GM18951 (cell line): ENCODE results near the gene EFNA5.

Experiments
- POLR2A ChIP-seq: IDR thresholded peaks from 4 replicates; pipeline ENCODE4 v1.6.1; 2011; ENCODE audit warnings: mild to moderate bottlenecking; ENCODE audit not compliant: insufficient read length, insufficient read depth; ENCODE audit errors: extremely low read depth
- in situ Hi-C: fragments of 300-500 bp; cut with MboI; formaldehyde crosslinking; loops from one replicate; pipeline ENCODE4 v1.12.0; 2022; ENCODE audit warnings: low sequenced_read_pairs, mixed read lengths, inconsistent platforms; ENCODE audit not compliant: unreplicated experiment

EFNA5 gene

DNA sequence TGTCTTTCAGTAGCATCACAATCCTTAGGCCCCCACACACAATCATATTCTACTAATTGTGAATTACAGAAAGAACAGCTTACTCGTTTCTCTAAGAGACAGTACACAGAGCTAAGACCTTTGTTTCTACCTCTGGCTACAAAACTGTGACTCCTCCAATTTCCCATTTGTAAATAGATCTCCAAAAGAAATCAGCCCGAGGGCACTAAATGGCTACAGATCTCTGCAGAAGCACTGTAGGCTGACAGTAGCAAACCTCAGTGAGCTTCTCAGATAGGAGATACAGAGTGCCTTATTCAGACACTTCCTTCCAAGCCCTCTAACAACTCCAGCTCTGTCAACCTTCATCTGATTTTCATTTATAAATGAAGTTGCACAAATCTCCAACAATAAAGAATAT lies 51.0 kb downstream of the EFNA5 start:
- in situ Hi-C loops = no loop called here

DNA sequence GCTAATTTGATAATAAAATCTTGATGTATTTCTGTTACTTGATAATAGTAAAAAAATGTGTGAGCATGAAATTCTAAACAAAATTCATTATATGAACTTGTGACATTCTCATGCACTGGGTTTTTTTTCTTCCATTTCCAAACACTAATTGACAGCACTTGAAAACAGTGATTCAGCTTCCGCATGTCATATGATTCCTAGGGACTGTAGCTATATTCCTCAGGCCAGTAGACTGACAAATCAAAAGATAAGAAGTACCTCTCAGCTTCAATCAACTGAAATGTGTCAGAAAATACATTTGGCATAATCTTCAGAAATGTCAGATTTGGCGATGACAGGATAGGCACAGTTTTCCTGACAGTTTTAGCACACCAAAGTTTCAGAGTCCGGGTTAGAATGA lies 52.5 kb downstream of the EFNA5 start:
- in situ Hi-C loops = no loop called here
- no peak for TF ChIP-seq POLR2A

More for the DNA sequence above, 51.0 kb downstream of the EFNA5 start:
- TF ChIP-seq POLR2A = no peak

DNA sequence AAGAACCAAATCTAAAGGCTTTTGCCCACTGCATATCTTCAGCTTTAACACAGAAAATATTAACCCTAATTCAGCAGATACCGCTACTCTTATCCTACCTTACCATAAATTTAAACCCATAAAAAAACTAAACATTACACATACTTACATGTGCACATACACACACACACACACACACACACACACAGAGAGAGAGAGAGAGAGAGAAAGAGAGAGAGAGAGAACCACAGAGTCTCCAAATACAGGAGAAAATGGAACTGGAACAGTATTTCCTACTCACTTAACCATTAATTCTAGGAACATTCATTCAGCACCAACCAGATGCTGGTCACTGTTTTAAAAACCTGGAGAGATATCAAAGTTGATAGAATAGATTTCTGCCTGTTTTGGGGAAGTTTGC lies 53.7 kb downstream of the EFNA5 start:
- in situ Hi-C loops = no loop called here
- TF ChIP-seq POLR2A = no peak

DNA sequence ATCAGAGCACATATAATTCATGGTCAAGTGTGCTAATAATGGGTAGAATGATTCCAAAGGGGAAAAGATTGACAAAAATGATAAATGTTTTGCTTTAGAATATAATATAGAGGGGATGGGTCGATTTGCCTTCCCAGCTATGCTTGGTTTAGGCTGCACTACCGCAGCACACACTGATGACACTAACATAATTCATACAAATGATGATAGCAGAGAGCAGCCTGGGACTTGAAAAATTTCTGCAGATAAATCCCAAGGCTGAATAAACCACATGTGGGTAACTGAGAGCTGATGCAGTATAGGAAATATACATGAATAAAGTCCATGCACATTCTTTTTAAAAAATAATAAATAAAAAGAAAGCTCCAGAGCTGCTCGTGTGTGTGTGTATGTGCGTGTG lies 54.5 kb downstream of the EFNA5 start:
- TF ChIP-seq POLR2A = no peak
- in situ Hi-C loops = no loop called here

DNA sequence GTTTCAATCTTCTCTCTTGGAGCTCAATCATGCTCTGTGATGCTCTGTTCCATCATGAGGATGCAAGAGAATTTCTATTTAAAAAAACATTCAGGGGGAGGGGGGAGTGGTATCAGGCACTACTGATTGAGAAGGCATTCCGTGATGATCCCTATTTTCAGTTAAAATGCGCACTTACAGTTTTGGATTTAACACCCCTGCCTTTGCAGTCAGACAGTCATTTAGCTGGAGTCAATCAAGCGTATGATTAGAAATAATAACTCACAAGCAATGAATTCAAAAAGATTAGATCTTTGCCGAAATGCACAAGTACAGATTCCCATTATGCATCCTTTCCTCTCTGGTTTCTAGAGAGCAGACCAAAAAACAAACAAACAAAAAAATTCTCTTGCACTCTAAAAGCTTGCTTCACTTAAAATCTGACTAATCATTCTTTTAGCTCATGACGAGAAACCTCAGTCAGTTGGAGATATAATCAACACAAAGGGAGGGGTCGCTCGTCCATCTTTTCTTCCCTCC lies 55.4 kb downstream of the EFNA5 start:
- in situ Hi-C loops = no loop called here
- no peak for TF ChIP-seq POLR2A

DNA sequence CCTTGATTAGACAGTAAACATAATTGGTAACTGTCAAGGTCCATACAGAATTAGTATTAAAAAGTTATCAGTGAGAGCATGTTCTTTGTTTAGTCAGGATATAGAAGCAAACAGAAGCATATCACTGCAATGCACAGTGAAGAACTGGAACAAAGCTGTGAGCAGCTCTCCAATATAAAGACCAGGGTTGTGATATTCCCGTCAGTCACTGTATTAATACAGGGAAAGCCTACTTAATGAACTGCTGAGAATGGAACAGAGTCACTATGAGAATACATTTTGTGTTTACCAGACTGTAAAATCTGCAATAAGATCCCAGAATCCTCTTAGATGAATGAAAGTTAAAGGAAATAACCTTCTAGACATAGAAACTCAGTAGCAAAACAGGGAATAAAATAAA lies 58.2 kb downstream of the EFNA5 start:
- TF ChIP-seq POLR2A = no peak
- in situ Hi-C loops = no loop called here

DNA sequence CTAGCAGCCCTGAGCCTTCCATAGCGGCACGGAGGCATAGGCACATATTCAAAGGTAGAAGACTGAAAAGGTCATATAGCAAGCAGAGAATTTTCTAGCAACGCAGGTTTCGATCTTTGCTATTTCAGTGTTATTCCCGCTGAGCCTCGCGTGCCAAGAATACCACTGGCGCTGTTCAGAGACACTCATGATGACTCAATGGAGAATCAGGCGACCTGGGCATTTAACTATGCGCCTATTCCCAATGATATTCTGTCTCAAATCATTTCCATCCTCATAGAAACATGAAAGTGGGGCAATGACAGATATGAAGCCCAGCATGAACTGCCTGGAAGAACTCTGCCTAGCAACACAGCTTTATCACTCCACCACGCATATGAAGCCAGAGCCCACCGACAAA lies 59.9 kb downstream of the EFNA5 start:
- in situ Hi-C loops = no loop called here
- TF ChIP-seq POLR2A = no peak

DNA sequence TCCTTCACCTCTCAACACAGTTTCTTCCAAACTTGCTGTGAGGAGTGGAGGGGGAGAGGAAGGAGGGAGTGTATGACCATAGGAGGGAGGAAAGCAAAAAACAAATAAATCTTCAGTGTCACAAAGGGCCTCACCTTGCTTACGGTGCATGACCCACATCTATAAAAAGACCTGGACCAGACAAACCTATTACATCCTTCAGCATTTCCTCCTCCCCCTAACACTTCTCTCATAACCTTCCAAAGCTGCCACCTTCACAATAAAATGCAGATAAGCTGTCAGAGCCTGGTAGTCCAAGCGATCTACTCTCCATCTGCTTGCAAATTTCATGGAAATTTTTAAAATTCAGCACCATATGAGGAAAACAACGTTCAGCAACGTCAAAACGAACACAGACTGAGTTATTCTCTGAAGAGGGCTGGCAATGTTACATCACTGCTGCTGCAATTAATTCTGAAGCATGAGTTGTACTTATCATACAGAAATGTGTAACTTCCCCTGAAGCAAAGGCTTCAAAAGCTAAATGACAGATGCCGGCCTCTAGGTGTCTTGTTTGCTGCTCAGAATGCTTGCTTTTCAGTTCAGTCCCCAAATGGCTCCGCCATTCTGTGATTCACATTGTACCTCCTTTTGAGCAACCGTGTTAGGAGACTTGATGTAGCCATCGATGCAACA lies 62.9 kb downstream of the EFNA5 start:
- in situ Hi-C loops = no loop called here
- TF ChIP-seq POLR2A = no peak

DNA sequence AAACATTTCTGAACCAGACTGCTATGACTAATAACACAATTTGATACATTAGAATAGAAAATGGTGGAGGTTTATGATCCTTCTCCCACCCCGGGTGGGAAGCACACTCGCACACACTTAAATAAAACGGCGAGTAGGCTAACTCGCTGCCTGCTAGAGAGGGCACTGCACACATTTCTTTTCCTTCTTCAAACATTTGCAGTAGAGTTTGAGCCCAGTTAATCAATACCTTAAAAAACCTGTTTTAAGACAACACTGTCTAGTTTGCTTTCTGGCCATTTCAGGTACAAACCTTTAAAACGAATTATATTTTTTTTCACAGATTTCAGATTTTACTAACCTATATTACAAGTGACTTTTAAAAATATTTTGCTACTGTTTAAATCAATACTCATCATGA lies 63.5 kb downstream of the EFNA5 start:
- no peak for TF ChIP-seq POLR2A
- in situ Hi-C loops = no loop called here

DNA sequence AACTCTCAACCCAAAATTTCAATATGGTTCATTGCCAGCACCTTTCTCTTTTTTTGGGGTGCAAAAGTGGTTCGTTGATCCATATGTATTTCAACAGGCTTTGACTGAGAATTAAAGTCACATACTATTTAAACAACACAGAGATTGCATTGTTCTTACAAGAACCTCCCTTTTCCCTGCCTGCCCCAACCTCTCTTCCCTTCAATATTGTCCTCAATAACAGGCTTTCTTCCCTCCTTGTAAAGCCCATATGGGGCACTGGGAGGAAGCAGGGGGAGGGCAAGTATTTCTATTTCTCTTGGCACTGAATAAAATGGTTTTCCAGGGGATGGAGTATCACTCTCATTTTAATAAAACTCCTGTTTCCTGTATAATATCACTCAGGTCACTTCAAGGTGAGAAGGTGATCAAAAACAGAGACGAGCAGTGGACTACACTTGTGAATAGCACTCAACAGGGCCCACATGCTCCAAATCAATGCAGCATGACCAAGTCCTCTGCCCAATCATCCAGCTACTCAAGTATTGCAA lies 65.1 kb downstream of the EFNA5 start:
- in situ Hi-C loops = no loop called here
- TF ChIP-seq POLR2A = no peak

DNA sequence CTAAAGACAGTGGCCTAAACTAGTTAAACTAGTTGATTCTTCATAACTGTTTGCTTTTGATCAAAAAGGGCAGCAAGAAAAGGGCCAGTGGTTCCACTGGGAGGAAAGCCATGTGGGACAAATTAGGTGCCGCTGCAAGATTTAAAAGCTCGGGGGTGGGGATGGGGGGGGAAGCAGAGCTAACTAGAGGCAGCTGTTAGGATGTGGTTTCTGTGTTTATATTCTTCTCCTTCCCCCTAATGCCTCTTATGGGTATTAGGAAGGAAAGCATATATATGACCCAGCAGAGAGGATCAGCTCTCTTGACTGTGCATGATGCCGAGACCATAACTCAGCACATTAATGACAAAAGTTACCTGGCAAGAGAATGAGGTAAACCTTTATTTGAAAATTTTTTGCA lies 65.7 kb downstream of the EFNA5 start:
- in situ Hi-C loops = no loop called here
- TF ChIP-seq POLR2A = no peak

DNA sequence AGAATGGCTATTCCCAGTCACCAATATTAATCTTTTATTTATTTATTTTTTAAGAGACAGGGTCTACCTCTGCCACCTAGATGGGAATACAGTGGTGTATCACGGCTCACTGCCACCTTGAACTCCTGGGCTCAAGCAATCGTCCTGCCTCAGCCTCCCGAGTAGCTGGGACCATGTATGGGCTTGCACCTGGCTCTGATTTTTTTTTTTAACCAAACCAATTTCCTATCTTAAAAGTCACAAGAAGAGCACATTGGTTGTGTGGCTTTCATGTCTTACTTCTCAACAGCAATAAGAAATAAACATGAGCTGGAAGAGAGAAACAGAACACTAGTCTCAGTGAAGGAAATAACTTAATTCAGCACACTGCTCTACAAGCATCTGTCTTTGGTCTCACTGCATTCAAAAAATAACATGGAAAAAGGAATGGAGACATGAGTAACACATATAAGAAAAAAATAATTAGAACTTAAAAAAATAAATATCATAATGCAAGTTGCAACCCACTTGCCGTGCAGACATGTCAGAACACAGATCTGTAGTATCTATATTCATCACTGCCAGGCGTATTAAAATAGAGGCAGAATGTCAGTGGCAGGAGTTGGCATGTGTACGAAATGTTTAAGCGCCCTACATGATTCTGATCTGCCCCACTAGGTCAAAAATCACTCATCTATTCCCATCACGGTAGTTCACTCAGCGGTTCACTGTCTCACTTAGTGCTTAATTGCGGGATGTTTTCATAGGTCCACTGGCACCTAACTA lies 66.4 kb downstream of the EFNA5 start:
- in situ Hi-C loops = no loop called here
- TF ChIP-seq POLR2A = no peak

DNA sequence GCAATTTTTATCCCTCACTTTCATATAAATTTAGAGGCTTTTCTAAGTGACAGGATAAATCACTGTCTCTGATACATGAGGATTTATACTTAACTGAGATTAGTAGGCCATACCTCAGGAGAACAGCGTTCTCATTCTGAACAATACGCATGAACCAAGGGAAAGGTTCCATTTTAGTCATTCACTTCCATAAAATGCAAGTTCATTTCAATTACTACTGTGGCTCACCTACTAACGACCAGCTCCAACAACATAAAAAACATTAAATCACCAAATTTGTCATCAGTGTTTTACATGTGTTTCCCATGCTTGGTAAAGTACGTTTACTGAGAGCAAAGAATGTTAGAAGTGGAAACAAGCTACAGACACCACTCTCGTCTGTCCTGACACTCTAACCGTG lies 67.4 kb downstream of the EFNA5 start:
- no peak for TF ChIP-seq POLR2A
- in situ Hi-C loops = no loop called here

DNA sequence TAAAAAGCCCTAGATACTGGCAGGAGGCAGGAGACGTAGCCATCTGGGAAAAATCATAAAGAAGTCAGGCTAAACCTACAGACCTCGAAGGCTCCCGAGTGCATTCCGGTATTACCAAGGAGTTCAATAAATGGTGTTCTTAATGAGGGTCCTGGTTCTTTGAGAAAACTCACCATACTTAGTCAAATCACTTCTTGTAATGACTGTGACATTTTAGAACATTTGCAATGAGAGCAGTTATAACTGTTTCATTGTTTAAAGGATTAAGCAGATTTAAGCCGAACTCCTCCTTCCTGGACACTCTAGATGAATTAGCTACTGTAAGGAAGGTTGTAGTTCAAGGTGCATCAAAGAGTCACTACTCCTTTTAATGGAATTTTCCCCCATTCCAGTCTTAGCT lies 67.8 kb downstream of the EFNA5 start:
- in situ Hi-C loops = no loop called here

DNA sequence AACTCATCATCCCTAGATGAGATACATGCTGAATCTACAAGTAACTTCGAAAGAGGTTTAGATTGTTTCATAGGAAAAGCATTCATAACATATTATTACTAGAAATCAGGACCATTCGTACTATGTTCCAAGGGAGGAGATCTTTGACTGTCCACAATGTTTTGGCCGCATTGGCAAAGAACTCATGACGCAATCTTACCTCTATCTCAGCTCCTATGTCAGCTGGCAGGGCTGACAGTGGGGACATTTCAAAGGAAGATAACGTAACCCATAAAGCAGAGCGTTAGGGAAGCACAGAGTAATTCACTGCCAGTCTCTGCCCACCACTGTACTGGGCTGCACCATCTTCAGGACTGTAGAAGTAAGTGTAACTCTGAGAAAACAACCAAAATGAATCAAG lies 69.7 kb downstream of the EFNA5 start:
- in situ Hi-C loops = no loop called here
- no peak for TF ChIP-seq POLR2A

More for the DNA sequence above, 67.8 kb downstream of the EFNA5 start:
- no peak for TF ChIP-seq POLR2A
